Activated CD8-positive, alpha-beta memory T cell treated with anti-CD3 and anti-CD28 coated beads for 48 hours (primary cell): ENCODE data around the gene ZFYVE26.
A peak's percentile ranks its signal among the peaks of the same experiment; 100 is the strongest.
"Not testable (repeated sequence)": the region's sequence is repeated elsewhere in the genome, so short reads cannot be mapped to it uniquely, and the experiment has no call there.

Experiments
- DNase-seq, 3 experiments: peaks; one replicate each; pipeline ENCODE4 v3.0.0-alpha.2; 2020; ENCODE audit warnings: low read depth in 2 of 3, low spot score in 2 of 3

ZFYVE26 gene

GRCh38 chr14:67816326-67817002 lies at the start of gene ZFYVE26:
Gene ZFYVE26, minus strand, starts transcription at chr14:67816590. Its CDS starts 627 bp downstream, at chr14:67815963.
- peak; percentile 53 to 69 (median 68) for DNase-seq

DNA sequence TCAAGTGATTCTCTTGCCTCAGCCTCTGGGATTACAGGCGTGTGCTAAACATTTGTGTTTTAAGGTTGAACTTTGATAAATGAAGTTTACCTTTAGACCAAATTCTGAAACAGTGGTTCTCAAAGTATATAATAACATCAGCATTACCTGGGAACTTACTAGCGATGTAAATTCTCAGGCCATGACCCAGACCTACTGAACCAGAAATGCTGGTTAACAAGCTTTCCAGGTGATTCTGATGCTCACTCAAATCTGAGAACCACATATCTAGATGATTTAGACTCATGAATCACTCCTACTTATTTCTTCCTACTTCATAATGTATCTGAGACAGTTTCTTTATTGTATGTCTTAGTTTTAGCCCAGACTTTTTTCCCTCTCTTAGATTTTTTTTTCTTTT lies 46.8 kb upstream of the ZFYVE26 start:
- DNase-seq = no peak

GRCh38 chr14:67859169-67859749 lies 42.9 kb upstream of the ZFYVE26 start:
- DNase-seq = no peak

GRCh38 chr14:67857778-67858350 lies 41.5 kb upstream of the ZFYVE26 start:
- DNase-seq = no peak

GRCh38 chr14:67856827-67857226 lies 40.4 kb upstream of the ZFYVE26 start:
- no peak for DNase-seq

GRCh38 chr14:67853715-67854114 lies 37.3 kb upstream of the ZFYVE26 start:
- DNase-seq = no peak

DNA sequence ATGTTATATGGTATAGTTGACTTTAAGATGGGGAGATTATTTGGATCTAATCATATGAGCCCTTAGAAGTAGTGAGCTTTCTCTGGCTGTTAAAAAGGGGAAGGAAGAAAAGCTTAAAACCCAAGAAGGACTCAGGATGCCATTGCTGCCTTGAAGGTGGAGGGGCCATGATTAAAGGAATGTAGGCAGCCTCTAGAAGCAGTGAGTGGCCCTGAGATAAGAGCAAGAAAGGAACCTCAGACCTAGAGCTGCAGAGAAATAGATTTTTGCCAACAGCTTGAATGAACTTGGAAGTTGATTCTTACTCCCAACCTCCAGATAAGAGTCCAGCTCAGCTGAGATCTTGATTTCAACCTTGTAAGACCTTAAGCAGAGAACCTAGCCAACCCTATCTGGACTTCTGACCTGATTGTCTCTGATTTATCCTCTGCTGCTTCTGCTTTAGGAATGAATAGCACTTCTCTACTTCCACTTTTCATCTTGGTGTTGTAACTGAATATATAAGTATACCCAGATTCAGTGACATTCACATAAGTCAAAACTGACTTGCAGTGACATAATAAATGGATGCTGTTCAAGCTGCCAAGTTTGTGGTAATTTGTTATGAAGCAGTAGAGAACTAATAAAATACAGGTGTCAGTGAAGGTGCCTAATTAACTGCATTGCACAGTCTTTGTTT lies 36.7 kb upstream of the ZFYVE26 start:
- no peak for DNase-seq

GRCh38 chr14:67851785-67852410 lies 35.5 kb upstream of the ZFYVE26 start:
- no peak for DNase-seq

DNA sequence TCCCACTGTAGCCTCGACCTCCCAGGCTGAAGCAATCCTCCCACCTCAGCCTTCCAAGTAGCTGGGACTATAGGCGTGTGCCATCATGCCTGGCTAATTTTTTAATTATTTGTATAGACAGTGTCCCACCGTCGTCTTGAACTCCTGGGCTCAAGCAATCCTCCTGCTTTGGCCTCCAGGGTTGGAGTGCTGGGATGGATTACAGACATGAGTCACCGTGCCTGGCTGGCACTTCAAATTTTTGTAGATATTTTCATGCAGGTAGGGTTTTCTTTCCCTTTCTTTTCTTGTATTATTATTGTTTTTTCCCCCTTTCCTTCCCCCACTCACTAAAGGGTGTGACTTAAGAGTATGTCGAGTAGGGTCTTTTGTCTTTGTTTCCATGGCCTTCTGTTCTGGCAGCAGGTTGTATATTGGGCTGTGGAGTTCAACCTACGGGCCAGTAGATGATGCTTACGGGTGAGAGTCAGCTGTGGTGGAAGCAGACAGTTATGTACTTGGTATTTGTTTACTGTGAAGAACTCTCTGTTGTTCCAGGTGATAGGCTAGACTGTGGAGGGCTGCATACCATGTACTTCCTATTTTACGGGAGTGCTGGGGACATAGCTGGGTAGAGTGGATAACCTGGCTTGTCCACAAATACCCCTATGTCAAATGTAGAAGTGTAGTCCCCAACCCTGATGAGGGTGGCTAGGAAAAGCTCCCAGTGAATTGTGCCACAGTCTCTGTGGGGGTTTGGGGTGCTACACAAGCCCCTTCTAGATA lies 33.9 kb upstream of the ZFYVE26 start:
- no peak for DNase-seq

DNA sequence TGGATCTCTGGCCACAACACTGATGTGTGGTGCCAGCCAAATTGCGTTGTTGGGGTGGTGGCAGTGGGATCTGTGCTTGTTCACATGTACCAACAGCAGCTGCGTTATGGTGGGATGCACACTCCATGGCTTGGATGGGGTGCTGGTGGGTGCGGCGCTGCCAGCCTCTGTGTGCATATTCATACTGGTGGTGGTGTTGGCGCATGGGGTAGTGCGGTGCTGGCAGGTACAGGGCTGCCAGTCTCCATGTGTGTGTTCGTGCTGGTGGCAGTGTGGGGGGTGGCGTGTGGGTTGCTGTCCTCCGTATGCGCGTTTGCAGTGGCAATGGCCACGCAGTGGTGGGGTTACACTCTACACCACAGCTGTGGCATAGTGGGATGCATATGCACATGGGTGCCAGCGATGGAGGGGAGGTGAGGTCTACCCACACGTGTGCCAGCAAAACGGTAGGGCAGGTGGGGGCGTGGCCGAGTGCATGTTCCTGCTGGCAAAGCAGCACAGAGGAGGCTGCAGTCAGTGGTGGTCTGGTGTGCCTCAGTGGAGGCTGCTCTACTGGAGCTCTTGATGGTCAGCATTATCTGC lies 29.7 kb upstream of the ZFYVE26 start:
- no peak for DNase-seq

- DNase-seq = no peak
Observed at GRCh38 chr14:67837011-67837624, 20.7 kb upstream of the ZFYVE26 start.

GRCh38 chr14:67835596-67835995 lies 19.2 kb upstream of the ZFYVE26 start:
- DNase-seq = no peak

DNA sequence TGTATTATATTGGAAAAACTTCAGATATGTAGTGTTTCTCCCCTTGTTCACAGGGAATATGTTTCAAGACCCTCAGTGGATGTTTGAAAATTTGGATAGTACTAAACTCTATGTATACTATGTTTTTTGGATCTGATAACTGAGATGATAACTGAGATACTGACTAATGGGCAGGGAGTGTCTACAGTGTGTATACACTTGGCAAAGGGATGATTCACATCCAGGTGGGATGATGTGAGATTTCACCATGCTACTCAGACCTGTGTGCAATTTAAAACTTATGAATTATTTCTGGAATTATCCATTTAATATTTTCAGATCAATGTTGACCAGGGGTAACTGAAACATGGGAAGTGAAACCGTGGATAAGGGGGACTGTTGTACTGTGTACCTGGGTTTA lies 17.0 kb upstream of the ZFYVE26 start:
- DNase-seq = no peak

DNA sequence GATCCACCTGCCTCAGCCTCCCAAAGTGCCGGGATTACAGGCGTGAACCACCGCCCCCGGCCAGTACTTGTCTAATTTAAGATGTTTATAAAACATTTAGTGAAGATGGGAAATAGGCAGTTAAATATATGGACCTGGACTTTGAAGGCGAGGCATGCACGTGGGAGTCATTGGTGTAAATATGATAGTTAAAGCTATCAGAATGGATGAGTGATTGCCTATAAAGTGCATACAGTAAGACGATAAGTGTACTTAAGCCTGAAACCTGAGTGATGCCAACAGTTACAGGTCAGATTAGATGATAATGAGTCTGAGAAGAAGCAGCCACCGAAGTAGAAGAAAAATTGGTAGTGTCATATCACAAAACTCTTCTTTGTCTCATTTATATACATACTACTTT lies 14.7 kb upstream of the ZFYVE26 start:
- no peak for DNase-seq

DNA sequence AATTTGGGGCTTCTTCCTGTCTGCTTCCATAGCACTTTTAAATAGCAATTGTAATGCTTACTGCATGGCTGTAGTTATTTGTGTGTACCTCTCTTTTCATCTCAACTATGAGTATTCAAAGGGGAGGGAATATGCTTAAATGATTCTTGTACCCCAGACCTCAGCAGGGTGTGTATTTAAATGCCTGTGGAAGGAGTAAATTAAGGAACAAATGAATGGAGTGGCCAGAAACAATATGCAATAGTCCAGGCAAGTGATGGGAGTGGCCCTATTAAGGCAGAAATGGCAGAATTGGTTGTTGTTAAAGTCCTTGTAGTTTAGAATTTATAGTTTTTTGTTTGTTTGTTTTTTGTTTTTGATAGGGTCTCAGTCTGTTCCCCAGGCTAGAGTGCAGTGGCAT lies 4.7 kb upstream of the ZFYVE26 start:
- no peak for DNase-seq

GRCh38 chr14:67820428-67820971 lies 4.1 kb upstream of the ZFYVE26 start:
- DNase-seq = no peak

DNA sequence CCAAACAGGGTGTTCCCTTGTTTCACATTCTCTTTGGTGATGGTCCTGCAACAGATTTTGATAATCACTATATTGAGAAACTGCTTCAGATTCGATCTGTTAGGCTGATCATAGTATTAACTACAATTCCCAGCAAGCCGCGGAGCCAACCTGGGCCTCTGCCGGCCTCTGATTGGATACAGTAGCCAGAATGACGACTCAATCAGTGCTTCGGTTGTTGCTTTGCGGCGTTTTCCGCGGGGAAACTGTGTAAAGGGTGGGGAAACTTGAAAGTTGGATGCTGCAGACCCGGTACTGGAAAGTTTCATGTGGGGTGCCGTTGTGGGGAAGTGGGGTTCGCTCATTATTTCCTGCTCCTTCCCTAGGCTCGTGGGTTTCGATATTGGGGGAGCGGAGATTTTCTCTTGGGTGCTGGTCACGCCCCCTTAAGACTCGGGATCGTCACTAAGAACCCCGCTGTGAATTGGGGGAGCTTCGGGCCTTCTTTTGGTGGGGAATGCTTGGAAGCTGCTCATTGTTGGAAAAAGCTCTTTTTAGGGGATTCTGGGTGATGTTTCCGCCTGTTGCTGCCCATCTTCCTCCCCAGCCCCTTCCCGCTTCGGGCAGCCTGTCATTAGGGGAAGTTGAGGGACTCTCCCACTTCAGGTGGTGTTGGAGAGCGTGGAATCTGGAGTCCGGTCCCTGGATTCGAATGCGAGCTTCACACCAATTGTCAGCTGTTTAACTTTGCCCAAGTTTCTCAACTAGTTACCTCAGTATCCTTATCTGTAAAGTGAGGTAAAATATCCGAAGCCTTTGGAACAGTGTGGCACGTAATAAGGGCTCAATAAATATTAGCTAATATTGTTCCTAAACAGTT lies 3.4 kb upstream of the ZFYVE26 start, which contains the start of gene RAD51B:
Gene RAD51B (plus strand): TSS at position 217 of the 859 bp plus-strand sequence.
- peak; percentile 54 to 71 (median 67) for DNase-seq

GRCh38 chr14:67818476-67818875 lies 2.1 kb upstream of the ZFYVE26 start:
- DNase-seq = not testable (repeated sequence)
